Stimulated activated CD8-positive, alpha-beta memory T cell treated with anti-CD3 and anti-CD28 coated beads, Interleukin-7, amount 100 ng/mL, for 48 hours (primary cell): ENCODE measurements around the gene C6orf52.

Experiments
- DNase-seq, 2 donors: peaks; one replicate each; pipeline ENCODE4 v3.0.0-alpha.2; 2020; ENCODE audit warnings: low read depth in 1 of 2; ENCODE audit errors: extremely low read depth in 1 of 2

C6orf52 gene

GRCh38 chr6:10658910-10659698 lies 35.3 kb downstream of the C6orf52 start:
- no peak for DNase-seq

- DNase-seq, result peak in 1 of 2 donors; percentile 14
Observed at GRCh38 chr6:10655508-10656055, 38.8 kb downstream of the C6orf52 start.

GRCh38 chr6:10644225-10644624 lies 50.2 kb downstream of the C6orf52 start:
- DNase-seq, result no peak

- no peak for DNase-seq
Observed at GRCh38 chr6:10643201-10643651, 51.2 kb downstream of the C6orf52 start.

- DNase-seq, result no peak
Observed at GRCh38 chr6:10641528-10641927, 52.9 kb downstream of the C6orf52 start.

GRCh38 chr6:10640412-10640811 lies 54.0 kb downstream of the C6orf52 start:
- no peak for DNase-seq

GRCh38 chr6:10633216-10633615 lies 61.2 kb downstream of the C6orf52 start:
- DNase-seq, result no peak

GRCh38 chr6:10630178-10630577 lies 64.2 kb downstream of the C6orf52 start:
- DNase-seq, result no peak

GRCh38 chr6:10627800-10628199 lies 66.6 kb downstream of the C6orf52 start:
- DNase-seq, result no peak

GRCh38 chr6:10626154-10626741 lies 68.2 kb downstream of the C6orf52 start:
- DNase-seq, result no peak

GRCh38 chr6:10624836-10625235 lies 69.6 kb downstream of the C6orf52 start:
- DNase-seq, result no peak

- no peak for DNase-seq
Observed at GRCh38 chr6:10621847-10622246, 72.6 kb downstream of the C6orf52 start.
